ENCODE measurements around the gene UTP15.

UTP15 gene

GRCh38 chr5:73565139-73565968, at the start of gene UTP15, which contains the start of gene ANKRA2:
Gene UTP15, plus strand, starts transcription at chr5:73565743. Its CDS starts 1,602 bp downstream, at chr5:73567345.
Gene ANKRA2, minus strand, starts transcription at chr5:73565639. Its CDS starts 2,758 bp downstream, at chr5:73562881.
- Histone ChIP-seq H3K4me1 (ENCODE audit: control insufficient read depth in 2 of 2, insufficient read depth in 2 of 2, low read length in 2 of 2) (peaks cover 20 to 21% of the 10 kb centered on the region in 2 donors), H3K27ac (ENCODE audit: low read depth in 2 of 2, low read length in 2 of 2) (peak within 1 kb of the TSS; percentile 83 to 93), H3K27me3 (ENCODE audit: control insufficient read depth in 2 of 2, insufficient read depth in 2 of 2, low read length in 2 of 2) (no peaks in the 10 kb centered on the region), H3K4me3 (ENCODE audit: low read length in 2 of 2) (peak within 1 kb of the TSS; percentile 91), H3K9ac (ENCODE audit: low read depth in 1 of 2, low read length in 2 of 2) (peak within 1 kb of the TSS; percentile 94 to 99), H3K36me3 (ENCODE audit: control insufficient read depth in 2 of 2, insufficient read depth in 2 of 2, low read length in 2 of 2) (peaks cover 10 to 13% of the 10 kb centered on the region in 2 donors), H3K9me3 (ENCODE audit: control insufficient read depth in 2 of 2, low read length in 2 of 2) (no peaks in the 10 kb centered on the region)

GRCh38 chr5:73519531-73520283, 45.8 kb upstream of the UTP15 start:
- H3K27me3 ChIP-seq (ENCODE audit: control insufficient read depth in 2 of 2, insufficient read depth in 2 of 2, low read length in 2 of 2), result no peaks in the 10 kb centered on the region
- no peak overlapping the region for H3K27ac ChIP-seq (ENCODE audit: low read depth in 2 of 2, low read length in 2 of 2)
- H3K4me3 ChIP-seq (ENCODE audit: low read length in 2 of 2), result peak overlapping the region; percentile 27 to 44
- no peaks in the 10 kb centered on the region for H3K36me3 ChIP-seq (ENCODE audit: control insufficient read depth in 2 of 2, insufficient read depth in 2 of 2, low read length in 2 of 2)
- no peaks in the 10 kb centered on the region for H3K9me3 ChIP-seq (ENCODE audit: control insufficient read depth in 2 of 2, low read length in 2 of 2)
- peaks cover 3 to 19% of the 10 kb centered on the region in 2 donors for H3K4me1 ChIP-seq (ENCODE audit: control insufficient read depth in 2 of 2, insufficient read depth in 2 of 2, low read length in 2 of 2)
- H3K9ac ChIP-seq (ENCODE audit: low read depth in 1 of 2, low read length in 2 of 2), result no peak overlapping the region

- Histone ChIP-seq H3K4me3 (ENCODE audit: low read length in 2 of 2) (no peak overlapping the region), H3K4me1 (ENCODE audit: control insufficient read depth in 2 of 2, insufficient read depth in 2 of 2, low read length in 2 of 2) (peaks cover 0 to 6% of the 10 kb centered on the region in 2 donors), H3K27ac (ENCODE audit: low read depth in 2 of 2, low read length in 2 of 2) (no peak overlapping the region), H3K9me3 (ENCODE audit: control insufficient read depth in 2 of 2, low read length in 2 of 2) (no peaks in the 10 kb centered on the region), H3K27me3 (ENCODE audit: control insufficient read depth in 2 of 2, insufficient read depth in 2 of 2, low read length in 2 of 2) (no peaks in the 10 kb centered on the region), H3K9ac (ENCODE audit: low read depth in 1 of 2, low read length in 2 of 2) (no peak overlapping the region), H3K36me3 (ENCODE audit: control insufficient read depth in 2 of 2, insufficient read depth in 2 of 2, low read length in 2 of 2) (no peaks in the 10 kb centered on the region)
These were observed 42.6 kb upstream of the UTP15 start for GRCh38 chr5:73522989-73523388.

- Histone ChIP-seq H3K27me3 (ENCODE audit: control insufficient read depth in 2 of 2, insufficient read depth in 2 of 2, low read length in 2 of 2) (no peaks in the 10 kb centered on the region), H3K9me3 (ENCODE audit: control insufficient read depth in 2 of 2, low read length in 2 of 2) (no peaks in the 10 kb centered on the region), H3K4me3 (ENCODE audit: low read length in 2 of 2) (no peak overlapping the region), H3K27ac (ENCODE audit: low read depth in 2 of 2, low read length in 2 of 2) (no peak overlapping the region), H3K9ac (ENCODE audit: low read depth in 1 of 2, low read length in 2 of 2) (no peak overlapping the region), H3K36me3 (ENCODE audit: control insufficient read depth in 2 of 2, insufficient read depth in 2 of 2, low read length in 2 of 2) (no peaks in the 10 kb centered on the region), H3K4me1 (ENCODE audit: control insufficient read depth in 2 of 2, insufficient read depth in 2 of 2, low read length in 2 of 2) (peaks cover 0 to 6% of the 10 kb centered on the region in 2 donors)
These were observed 41.7 kb upstream of the UTP15 start for GRCh38 chr5:73523861-73524260.

GRCh38 chr5:73525606-73526203, 39.8 kb upstream of the UTP15 start:
- H3K9me3 ChIP-seq (ENCODE audit: control insufficient read depth in 2 of 2, low read length in 2 of 2), result no peaks in the 10 kb centered on the region
- H3K27me3 ChIP-seq (ENCODE audit: control insufficient read depth in 2 of 2, insufficient read depth in 2 of 2, low read length in 2 of 2), result no peaks in the 10 kb centered on the region
- no peak overlapping the region for H3K27ac ChIP-seq (ENCODE audit: low read depth in 2 of 2, low read length in 2 of 2)
- H3K36me3 ChIP-seq (ENCODE audit: control insufficient read depth in 2 of 2, insufficient read depth in 2 of 2, low read length in 2 of 2), result no peaks in the 10 kb centered on the region
- H3K9ac ChIP-seq (ENCODE audit: low read depth in 1 of 2, low read length in 2 of 2), result no peak overlapping the region
- no peaks in the 10 kb centered on the region for H3K4me1 ChIP-seq (ENCODE audit: control insufficient read depth in 2 of 2, insufficient read depth in 2 of 2, low read length in 2 of 2)
- no peak overlapping the region for H3K4me3 ChIP-seq (ENCODE audit: low read length in 2 of 2)

DNA sequence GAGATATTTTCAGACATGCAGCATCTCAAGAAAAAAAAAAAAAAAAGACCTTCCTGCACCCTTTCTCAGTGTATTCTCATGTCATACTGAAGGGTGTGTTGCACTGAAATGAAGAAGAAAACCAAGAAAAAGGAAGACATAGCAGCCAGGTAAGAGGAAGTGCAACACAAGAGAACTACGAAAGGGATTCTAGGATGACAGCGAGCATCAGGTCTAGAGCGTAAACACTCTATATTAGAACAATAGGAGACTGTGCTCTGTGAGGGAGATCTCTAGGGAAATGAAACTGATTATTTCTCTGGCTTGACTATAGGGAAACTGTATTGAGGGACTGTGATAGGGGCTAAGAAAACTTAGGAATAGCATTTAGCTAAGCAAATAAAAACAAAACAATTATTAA, 37.3 kb upstream of the UTP15 start:
- H3K36me3 ChIP-seq (ENCODE audit: control insufficient read depth in 2 of 2, insufficient read depth in 2 of 2, low read length in 2 of 2), result no peaks in the 10 kb centered on the region
- H3K4me3 ChIP-seq (ENCODE audit: low read length in 2 of 2), result no peak overlapping the region
- H3K27ac ChIP-seq (ENCODE audit: low read depth in 2 of 2, low read length in 2 of 2), result no peak overlapping the region
- no peaks in the 10 kb centered on the region for H3K9me3 ChIP-seq (ENCODE audit: control insufficient read depth in 2 of 2, low read length in 2 of 2)
- H3K9ac ChIP-seq (ENCODE audit: low read depth in 1 of 2, low read length in 2 of 2), result no peak overlapping the region
- H3K4me1 ChIP-seq (ENCODE audit: control insufficient read depth in 2 of 2, insufficient read depth in 2 of 2, low read length in 2 of 2), result no peaks in the 10 kb centered on the region
- H3K27me3 ChIP-seq (ENCODE audit: control insufficient read depth in 2 of 2, insufficient read depth in 2 of 2, low read length in 2 of 2), result no peaks in the 10 kb centered on the region

DNA sequence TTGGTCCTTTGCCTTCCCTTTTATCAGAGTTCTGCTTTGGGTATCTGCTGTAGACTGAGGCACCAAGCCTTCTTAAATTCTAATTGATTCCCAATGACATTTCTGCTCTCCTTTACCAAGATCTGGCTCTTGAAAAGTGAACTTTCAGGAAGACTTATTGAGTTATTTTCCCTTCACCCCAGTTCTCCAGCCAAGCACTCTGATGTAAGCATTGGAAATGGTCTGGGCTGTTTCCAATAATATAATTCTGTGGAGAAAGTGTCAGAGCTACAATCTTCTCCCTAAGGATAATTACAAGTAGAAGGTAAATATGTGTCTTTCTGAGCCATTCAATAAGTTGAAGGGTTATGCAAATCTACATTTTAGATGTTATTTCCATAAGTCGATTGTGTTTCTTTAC, 36.5 kb upstream of the UTP15 start:
- H3K4me3 ChIP-seq (ENCODE audit: low read length in 2 of 2), result no peak overlapping the region
- no peaks in the 10 kb centered on the region for H3K9me3 ChIP-seq (ENCODE audit: control insufficient read depth in 2 of 2, low read length in 2 of 2)
- H3K27me3 ChIP-seq (ENCODE audit: control insufficient read depth in 2 of 2, insufficient read depth in 2 of 2, low read length in 2 of 2), result no peaks in the 10 kb centered on the region
- H3K4me1 ChIP-seq (ENCODE audit: control insufficient read depth in 2 of 2, insufficient read depth in 2 of 2, low read length in 2 of 2), result no peaks in the 10 kb centered on the region
- H3K36me3 ChIP-seq (ENCODE audit: control insufficient read depth in 2 of 2, insufficient read depth in 2 of 2, low read length in 2 of 2), result no peaks in the 10 kb centered on the region
- no peak overlapping the region for H3K9ac ChIP-seq (ENCODE audit: low read depth in 1 of 2, low read length in 2 of 2)
- H3K27ac ChIP-seq (ENCODE audit: low read depth in 2 of 2, low read length in 2 of 2), result no peak overlapping the region

GRCh38 chr5:73531356-73531755, 34.2 kb upstream of the UTP15 start:
- Histone ChIP-seq H3K4me3 (ENCODE audit: low read length in 2 of 2) (no peak overlapping the region), H3K9ac (ENCODE audit: low read depth in 1 of 2, low read length in 2 of 2) (no peak overlapping the region), H3K4me1 (ENCODE audit: control insufficient read depth in 2 of 2, insufficient read depth in 2 of 2, low read length in 2 of 2) (no peaks in the 10 kb centered on the region), H3K27me3 (ENCODE audit: control insufficient read depth in 2 of 2, insufficient read depth in 2 of 2, low read length in 2 of 2) (no peaks in the 10 kb centered on the region), H3K9me3 (ENCODE audit: control insufficient read depth in 2 of 2, low read length in 2 of 2) (no peaks in the 10 kb centered on the region), H3K27ac (ENCODE audit: low read depth in 2 of 2, low read length in 2 of 2) (no peak overlapping the region), H3K36me3 (ENCODE audit: control insufficient read depth in 2 of 2, insufficient read depth in 2 of 2, low read length in 2 of 2) (no peaks in the 10 kb centered on the region)

DNA sequence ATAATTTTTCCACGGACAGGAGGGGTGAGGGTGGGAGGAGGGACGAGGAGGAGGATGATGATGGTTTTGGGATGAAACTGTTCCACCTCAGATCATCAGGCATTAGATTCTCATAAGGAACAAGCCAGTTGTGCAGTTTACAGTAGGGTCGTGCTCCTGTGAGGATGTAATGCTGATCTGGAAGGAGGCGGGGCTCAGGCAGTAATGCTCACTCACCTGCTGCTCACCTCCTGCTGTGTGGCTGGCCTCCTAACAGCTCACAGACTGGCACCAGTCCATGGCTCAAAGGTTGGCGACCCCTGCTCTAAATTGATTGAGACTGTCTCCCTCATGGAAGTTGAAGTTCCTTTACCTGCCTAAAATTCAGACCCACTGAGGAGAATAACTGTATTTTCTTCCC, 33.3 kb upstream of the UTP15 start:
- Histone ChIP-seq H3K9me3 (ENCODE audit: control insufficient read depth in 2 of 2, low read length in 2 of 2) (no peaks in the 10 kb centered on the region), H3K27me3 (ENCODE audit: control insufficient read depth in 2 of 2, insufficient read depth in 2 of 2, low read length in 2 of 2) (no peaks in the 10 kb centered on the region), H3K27ac (ENCODE audit: low read depth in 2 of 2, low read length in 2 of 2) (no peak overlapping the region), H3K4me1 (ENCODE audit: control insufficient read depth in 2 of 2, insufficient read depth in 2 of 2, low read length in 2 of 2) (no peaks in the 10 kb centered on the region), H3K4me3 (ENCODE audit: low read length in 2 of 2) (no peak overlapping the region), H3K36me3 (ENCODE audit: control insufficient read depth in 2 of 2, insufficient read depth in 2 of 2, low read length in 2 of 2) (no peaks in the 10 kb centered on the region), H3K9ac (ENCODE audit: low read depth in 1 of 2, low read length in 2 of 2) (no peak overlapping the region)
